HCT116 (cell line): Measurements from ENCODE around the gene RUNX1. TPM values are rescaled to one million over a fixed set of nuclear protein-coding genes. Genes with fewer than 3 reads are reported as not detected.

Source experiments
- ATAC-seq: fragments of 200-7000 bp; cut with Tn5 transposase; 2 replicates; pipeline ENCODE4 v1.9.1; 2020; ENCODE audit warnings: mild to moderate bottlenecking, moderate library complexity
- BruUV-seq: library from RNA; stranded (reverse); fragments of 400-500 nt; replicated peaks from 2 replicates; lab custom pipeline; 2021; lab: Mats Ljungman, UMichigan
- CTCF ChIA-PET: fragments of 300-600 bp; sonication (Branson Sonifier 250); formaldehyde crosslinking; loops from one replicate; lab custom pipeline; 2021; ENCODE audit warnings: antibody characterized with exemption; lab: Charles Lee
- POLR2A ChIA-PET: fragments of 300-600, 350-600 bp; sonication (Branson Sonifier 250); formaldehyde crosslinking; loops from one replicate; lab custom pipeline; 2021; ENCODE audit warnings: antibody characterized with exemption; lab: Charles Lee
- RAD21 ChIA-PET, 2 experiments: fragments of 300-600 bp; sonication (Branson Sonifier 250); formaldehyde crosslinking; loops; one replicate each; lab custom pipeline; 2023; ENCODE audit warnings: low total read pairs in 2 of 2; ENCODE audit not compliant: uncharacterized antibody in 2 of 2, unreplicated experiment in 2 of 2, low non-redundant PET in 1 of 2; lab: Charles Lee
- DNase-seq: peaks from one replicate; pipeline ENCODE4 v3.0.0-alpha.2; 2010; ENCODE audit warnings: low read depth, low spot score
- H2AFZ ChIP-seq: fragments of 200-600 bp; shearing (Covaris generic), sonication (generic); 2 replicates; pipeline ENCODE4 v1.6.1; 2017; ENCODE audit warnings: low read depth, mixed run types, mixed read lengths, antibody characterized with exemption, low read length; ENCODE audit not compliant: poor library complexity, severe bottlenecking
- H3K27ac ChIP-seq: 2 replicates; pipeline ENCODE4 v1.5.1; 2012; ENCODE audit warnings: low read depth, low read length
- H3K27me3 ChIP-seq: fragments of 200-600 bp; sonication (generic); 2 replicates; pipeline ENCODE4 v1.6.1; 2016; ENCODE audit warnings: mixed run types, low read length, mixed read lengths; ENCODE audit not compliant: insufficient read depth
- H3K36me3 ChIP-seq, 2 experiments: fragments of 200-500 bp in 1 of 2; fragments of 200-600 bp in 1 of 2; sonication (Bioruptor generic) in 1 of 2; sonication (generic) in 1 of 2; 2 replicates each; pipeline versions ENCODE4 v1.5.1 to v1.6.1; 2014 to 2016; ENCODE audit warnings: low read length in 2 of 2, inconsistent platforms in 1 of 2, mixed read lengths in 1 of 2, mixed run types in 1 of 2; ENCODE audit not compliant: insufficient read depth in 2 of 2, control insufficient read depth in 1 of 2
- H3K4me1 ChIP-seq, 2 experiments: fragments of 200-600 bp in 1 of 2; sonication (generic) in 1 of 2; 2 replicates each; pipeline versions ENCODE4 v1.5.1 to v1.6.1; 2012 to 2017; ENCODE audit warnings: low read length in 2 of 2, inconsistent platforms in 1 of 2, mild to moderate bottlenecking in 1 of 2, mixed read lengths in 1 of 2, mixed run types in 1 of 2, moderate library complexity in 1 of 2; ENCODE audit not compliant: insufficient read depth in 2 of 2, control insufficient read depth in 1 of 2
- H3K4me2 ChIP-seq: fragments of 200-600 bp; sonication (generic); 2 replicates; pipeline ENCODE4 v1.6.1; 2017; ENCODE audit warnings: mixed run types, low read length, mixed read lengths
- H3K4me3 ChIP-seq, 2 experiments: fragments of 200-600 bp in 1 of 2; sonication (generic) in 1 of 2; replicated peaks in 1 of 2; 2 replicates each; pipeline ENCODE4 v1.5.1; 2011 to 2016; ENCODE audit warnings: low read length in 2 of 2, control low read depth in 1 of 2, low read depth in 1 of 2, mild to moderate bottlenecking in 1 of 2, mixed read lengths in 1 of 2, mixed run types in 1 of 2
- H3K79me2 ChIP-seq: fragments of 200-600 bp; sonication (generic); 2 replicates; pipeline ENCODE4 v1.6.1; 2017; ENCODE audit warnings: mild to moderate bottlenecking, mixed run types, low read length, moderate library complexity, mixed read lengths; ENCODE audit not compliant: insufficient read depth
- H3K9ac ChIP-seq: fragments of 200-600 bp; sonication (generic); 2 replicates; pipeline ENCODE4 v1.6.1; 2016; ENCODE audit warnings: low read length, mixed read lengths
- H3K9me2 ChIP-seq: fragments of 200-600 bp; sonication (generic), shearing (Covaris generic); 2 replicates; pipeline ENCODE4 v1.6.1; 2017; ENCODE audit warnings: mixed run types, mild to moderate bottlenecking, moderate library complexity; ENCODE audit not compliant: insufficient read depth
- H3K9me3 ChIP-seq, 2 experiments: fragments of 200-500 bp in 1 of 2; fragments of 200-600 bp in 1 of 2; sonication (Bioruptor generic) in 1 of 2; sonication (generic) in 1 of 2; 2 replicates each; pipeline ENCODE4 v1.6.1; 2014 to 2017; ENCODE audit warnings: low read length in 2 of 2, mixed read lengths in 2 of 2, inconsistent platforms in 1 of 2, low read depth in 1 of 2, mild to moderate bottlenecking in 1 of 2, mixed run types in 1 of 2, moderate library complexity in 1 of 2; ENCODE audit not compliant: control insufficient read depth in 1 of 2, insufficient read depth in 1 of 2
- H4K20me1 ChIP-seq: fragments of 200-600 bp; sonication (generic), shearing (Covaris generic); 2 replicates; pipeline ENCODE4 v1.6.1; 2017; ENCODE audit warnings: mixed run types, mild to moderate bottlenecking, moderate library complexity; ENCODE audit not compliant: insufficient read depth
- CBX3 ChIP-seq: IDR thresholded peaks from 2 replicates; pipeline ENCODE4 v1.6.1; 2012; ENCODE audit warnings: low read depth
- EGR1 ChIP-seq: IDR thresholded peaks from 2 replicates; pipeline ENCODE4 v1.6.1; 2012; ENCODE audit warnings: low read depth
- ELF1 ChIP-seq: IDR thresholded peaks from 2 replicates; pipeline ENCODE4 v1.6.1; 2012; ENCODE audit warnings: low read depth, borderline replicate concordance
- EZH2 ChIP-seq: fragments of 200-600 bp; sonication (generic); IDR thresholded peaks from 2 replicates; pipeline ENCODE4 v1.6.1; 2017; ENCODE audit warnings: antibody characterized with exemption, mixed run types
- EZH2phosphoT487 ChIP-seq: fragments of 200-600 bp; IDR thresholded peaks from 2 replicates; pipeline ENCODE4 v1.6.1; 2018; ENCODE audit warnings: antibody characterized with exemption, borderline replicate concordance
- FOSL1 ChIP-seq: IDR thresholded peaks from 2 replicates; pipeline ENCODE4 v1.6.1; 2012; ENCODE audit warnings: low read depth
- JUND ChIP-seq: IDR thresholded peaks from 2 replicates; pipeline ENCODE4 v1.6.1; 2012
- POLR2AphosphoS5 ChIP-seq: IDR thresholded peaks from 2 replicates; pipeline ENCODE4 v1.6.1; 2011; ENCODE audit warnings: mild to moderate bottlenecking, low read depth, low read length, moderate library complexity
- RAD21 ChIP-seq: IDR thresholded peaks from 2 replicates; pipeline ENCODE4 v1.6.1; 2012; ENCODE audit warnings: low read depth, mild to moderate bottlenecking
- REST ChIP-seq: IDR thresholded peaks from 2 replicates; pipeline ENCODE4 v1.6.1; 2012; ENCODE audit warnings: low read depth
- SIN3A ChIP-seq: IDR thresholded peaks from 2 replicates; pipeline ENCODE4 v1.6.1; 2012; ENCODE audit warnings: low read depth
- SRF ChIP-seq: IDR thresholded peaks from 2 replicates; pipeline ENCODE4 v1.6.1; 2012; ENCODE audit warnings: low read depth
- YY1 ChIP-seq: IDR thresholded peaks from 2 replicates; pipeline ENCODE4 v1.6.1; 2011; ENCODE audit warnings: low read length, low read depth, moderate library complexity, mild to moderate bottlenecking; ENCODE audit not compliant: insufficient replicate concordance; ENCODE audit errors: extremely low read depth
- ZFX ChIP-seq: fragments of 450-650 bp; IDR thresholded peaks from 2 replicates; pipeline ENCODE4 v1.6.1; 2017
- ZNF274 ChIP-seq: fragments of 200-500 bp; sonication (Bioruptor generic); IDR thresholded peaks from 2 replicates; pipeline ENCODE4 v1.6.1; 2014; ENCODE audit warnings: mild to moderate bottlenecking, low read depth, low read length, inconsistent platforms
- intact Hi-C: fragments of 100-400 bp; cut with micrococcal nuclease; formaldehyde crosslinking; loops from 2 replicates; pipeline ENCODE4 v1.10.0; 2022
- total RNA-seq: library from RNA; stranded (reverse); gene quantifications from one replicate; pipeline ENCODE4 v1.2.1, GENCODE V29; 2021; ENCODE audit not compliant: unreplicated experiment
- TF ChIP-seq, protein P1 (sequence below), 3 experiments: fragments of 200-600 bp in 1 of 3; sonication (generic) in 1 of 3; IDR thresholded peaks in 2 of 3; conservative IDR thresholded peaks in 1 of 3; 2 replicates each; pipeline ENCODE4 v1.5.1; 2012 to 2017; ENCODE audit warnings: low read depth in 2 of 3, low read length in 2 of 3, antibody characterized with exemption in 1 of 3, borderline replicate concordance in 1 of 3, control low read depth in 1 of 3, mild to moderate bottlenecking in 1 of 3, mixed read lengths in 1 of 3, mixed run types in 1 of 3, moderate library complexity in 1 of 3; ENCODE audit not compliant: insufficient read depth in 1 of 3
- TF ChIP-seq, protein P2 (sequence below): IDR thresholded peaks from 2 replicates; pipeline ENCODE4 v1.6.1; 2012
- TF ChIP-seq, protein P3 (sequence below): IDR thresholded peaks from 2 replicates; pipeline ENCODE4 v1.6.1; 2011; ENCODE audit warnings: mild to moderate bottlenecking, low read length, moderate library complexity; ENCODE audit not compliant: insufficient replicate concordance; ENCODE audit errors: extremely low read depth

Gene RUNX1
- total RNA-seq, 1 experiment from 2014 or later = 33.5 TPM

GRCh38 chr21:34788879-34789278 is 260.2 kb downstream of the RUNX1 start:
- Histone ChIP-seq H3K9me3 (no peaks in the 10 kb centered on the region), H3K79me2 (no peaks in the 10 kb centered on the region), H3K4me1 (no peaks in the 10 kb centered on the region; a peak in 1 of 4 replicates), H2AFZ (no peak overlapping the region), H3K27me3 (no peaks in the 10 kb centered on the region), H3K4me3 (no peak overlapping the region), H3K9me2 (no peaks in the 10 kb centered on the region), H3K36me3 (0 out of 4 replicates have a peak, but pooled peaks cover 0 to 3% of the 10 kb centered on the region in 2 experiments), H3K27ac (no peak overlapping the region), H3K9ac (no peak overlapping the region), H4K20me1 (no peaks in the 10 kb centered on the region), H3K4me2 (no peak overlapping the region)
- BruUV-seq = no TSS peak
- CTCF ChIA-PET = no interaction called here
- POLR2A ChIA-PET = no interaction called here
- intact Hi-C loops = no loop called here
- DNase-seq (no peak), ATAC-seq (no peak)
- no peak for TF ChIP-seq ZNF274
- TF ChIP-seq, protein P1, sequence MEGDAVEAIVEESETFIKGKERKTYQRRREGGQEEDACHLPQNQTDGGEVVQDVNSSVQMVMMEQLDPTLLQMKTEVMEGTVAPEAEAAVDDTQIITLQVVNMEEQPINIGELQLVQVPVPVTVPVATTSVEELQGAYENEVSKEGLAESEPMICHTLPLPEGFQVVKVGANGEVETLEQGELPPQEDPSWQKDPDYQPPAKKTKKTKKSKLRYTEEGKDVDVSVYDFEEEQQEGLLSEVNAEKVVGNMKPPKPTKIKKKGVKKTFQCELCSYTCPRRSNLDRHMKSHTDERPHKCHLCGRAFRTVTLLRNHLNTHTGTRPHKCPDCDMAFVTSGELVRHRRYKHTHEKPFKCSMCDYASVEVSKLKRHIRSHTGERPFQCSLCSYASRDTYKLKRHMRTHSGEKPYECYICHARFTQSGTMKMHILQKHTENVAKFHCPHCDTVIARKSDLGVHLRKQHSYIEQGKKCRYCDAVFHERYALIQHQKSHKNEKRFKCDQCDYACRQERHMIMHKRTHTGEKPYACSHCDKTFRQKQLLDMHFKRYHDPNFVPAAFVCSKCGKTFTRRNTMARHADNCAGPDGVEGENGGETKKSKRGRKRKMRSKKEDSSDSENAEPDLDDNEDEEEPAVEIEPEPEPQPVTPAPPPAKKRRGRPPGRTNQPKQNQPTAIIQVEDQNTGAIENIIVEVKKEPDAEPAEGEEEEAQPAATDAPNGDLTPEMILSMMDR (IDR thresholded peaks at IDR 0.05 in 2 of 3, conservative IDR thresholded peaks at IDR 0.05 in 1 of 3; ENCODE audit: borderline replicate concordance in 1 of 3, insufficient read depth in 1 of 3, low read depth in 2 of 3, low read length in 2 of 3) = no peak
- no peak for TF ChIP-seq EZH2phosphoT487
- no peak for TF ChIP-seq SRF
- no peak for TF ChIP-seq ZFX
- TF ChIP-seq EGR1 = no peak
- no peak for TF ChIP-seq FOSL1
- TF ChIP-seq, protein P2, sequence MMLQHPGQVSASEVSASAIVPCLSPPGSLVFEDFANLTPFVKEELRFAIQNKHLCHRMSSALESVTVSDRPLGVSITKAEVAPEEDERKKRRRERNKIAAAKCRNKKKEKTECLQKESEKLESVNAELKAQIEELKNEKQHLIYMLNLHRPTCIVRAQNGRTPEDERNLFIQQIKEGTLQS = no peak
- TF ChIP-seq JUND = no peak
- no peak for TF ChIP-seq SIN3A
- TF ChIP-seq EZH2 = no peak
- TF ChIP-seq, protein P3, sequence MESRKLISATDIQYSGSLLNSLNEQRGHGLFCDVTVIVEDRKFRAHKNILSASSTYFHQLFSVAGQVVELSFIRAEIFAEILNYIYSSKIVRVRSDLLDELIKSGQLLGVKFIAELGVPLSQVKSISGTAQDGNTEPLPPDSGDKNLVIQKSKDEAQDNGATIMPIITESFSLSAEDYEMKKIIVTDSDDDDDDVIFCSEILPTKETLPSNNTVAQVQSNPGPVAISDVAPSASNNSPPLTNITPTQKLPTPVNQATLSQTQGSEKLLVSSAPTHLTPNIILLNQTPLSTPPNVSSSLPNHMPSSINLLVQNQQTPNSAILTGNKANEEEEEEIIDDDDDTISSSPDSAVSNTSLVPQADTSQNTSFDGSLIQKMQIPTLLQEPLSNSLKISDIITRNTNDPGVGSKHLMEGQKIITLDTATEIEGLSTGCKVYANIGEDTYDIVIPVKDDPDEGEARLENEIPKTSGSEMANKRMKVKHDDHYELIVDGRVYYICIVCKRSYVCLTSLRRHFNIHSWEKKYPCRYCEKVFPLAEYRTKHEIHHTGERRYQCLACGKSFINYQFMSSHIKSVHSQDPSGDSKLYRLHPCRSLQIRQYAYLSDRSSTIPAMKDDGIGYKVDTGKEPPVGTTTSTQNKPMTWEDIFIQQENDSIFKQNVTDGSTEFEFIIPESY = no peak
- no peak for TF ChIP-seq REST
- TF ChIP-seq POLR2AphosphoS5 = no peak
- TF ChIP-seq ELF1 = no peak
- no peak for TF ChIP-seq CBX3
- TF ChIP-seq RAD21 = no peak
- no peak for TF ChIP-seq YY1
- RAD21 ChIA-PET = no interaction called here
